ENCODE data around the gene PCDHGA5. TPM values are rescaled to one million over a fixed set of nuclear protein-coding genes. Genes with fewer than 3 reads are reported as not detected.
"Not testable (repeated sequence)": the region's sequence is repeated elsewhere in the genome, so short reads cannot be mapped to it uniquely, and the experiment has no call there.

The PCDHGA5 gene
- total RNA-seq, 1 donor from 2014 or later: 8.6 TPM

- Histone ChIP-seq H3K4me3 (no peak overlapping the region), H3K9me3 (peaks cover 17% of the 10 kb centered on the region), H3K27me3 (no peaks in the 10 kb centered on the region), H3K36me3 (no peaks in the 10 kb centered on the region), H3K27ac (no peak overlapping the region), H3K4me1 (no peaks in the 10 kb centered on the region)
- no peak for TF ChIP-seq POLR2A (IDR thresholded peaks at IDR 0.05)
- no peak for TF ChIP-seq POLR2AphosphoS5 (IDR thresholded peaks at IDR 0.05; ENCODE audit: insufficient read depth in 1 of 2, low read depth in 1 of 2)
- TF ChIP-seq CTCF (IDR thresholded peaks at IDR 0.05): no peak
- intact Hi-C loops (cut with DNase I): no loop called here
- DNase-seq (ENCODE audit: extremely low spot score in 2 of 2): no peak
Measured at GRCh38 chr5:141345327-141345726, 18.6 kb upstream of the PCDHGA5 start.

- H3K27me3 ChIP-seq; intact Hi-C loops (cut with DNase I): not testable (repeated sequence)
- peaks cover 22% of the 10 kb centered on the region for H3K9me3 ChIP-seq
Measured at GRCh38 chr5:141346017-141346416, 17.9 kb upstream of the PCDHGA5 start.

GRCh38 chr5:141349917-141350619 is 13.9 kb upstream of the PCDHGA5 start, which contains the start of gene PCDHGB1:
TSS of gene PCDHGB1 (plus strand) at chr5:141350099. CDS start at chr5:141350261, 162 bp downstream.
- TF ChIP-seq CTCF (IDR thresholded peaks at IDR 0.05) (no peak), POLR2A (IDR thresholded peaks at IDR 0.05) (no peak), POLR2AphosphoS5 (IDR thresholded peaks at IDR 0.05; ENCODE audit: insufficient read depth in 1 of 2, low read depth in 1 of 2) (no peak)
- Histone ChIP-seq H3K4me1 (no peaks in the 10 kb centered on the region), H3K4me3 (no peak within 1 kb of the TSS), H3K27me3 (no peaks in the 10 kb centered on the region), H3K27ac (no peak within 1 kb of the TSS), H3K36me3 (no peaks in the 10 kb centered on the region), H3K9me3 (peaks cover 21% of the 10 kb centered on the region)
- intact Hi-C loops (cut with DNase I): no loop called here
- no peak for DNase-seq (ENCODE audit: extremely low spot score in 2 of 2)

More at GRCh38 chr5:141346017-141346416, 17.9 kb upstream of the PCDHGA5 start:
- not testable (repeated sequence) for H3K4me1 ChIP-seq; H3K4me3 ChIP-seq; H3K27ac ChIP-seq; DNase-seq (ENCODE audit: extremely low spot score in 2 of 2); H3K36me3 ChIP-seq

- Histone ChIP-seq H3K9me3 (peaks cover 30% of the 10 kb centered on the region), H3K27ac (no peak overlapping the region), H3K27me3 (no peaks in the 10 kb centered on the region), H3K36me3 (no peaks in the 10 kb centered on the region), H3K4me1 (no peaks in the 10 kb centered on the region), H3K4me3 (no peak overlapping the region)
- no peak for DNase-seq (ENCODE audit: extremely low spot score in 2 of 2)
- intact Hi-C loops (cut with DNase I): no loop called here
- TF ChIP-seq CTCF (IDR thresholded peaks at IDR 0.05) (no peak), POLR2A (IDR thresholded peaks at IDR 0.05) (no peak), POLR2AphosphoS5 (IDR thresholded peaks at IDR 0.05; ENCODE audit: insufficient read depth in 1 of 2, low read depth in 1 of 2) (no peak)
Measured at GRCh38 chr5:141351591-141351990, 12.4 kb upstream of the PCDHGA5 start.

GRCh38 chr5:141354900-141355469 is 9.0 kb upstream of the PCDHGA5 start, which contains the start of gene PCDHGA4:
TSS of gene PCDHGA4 (plus strand) at chr5:141355021. CDS start at chr5:141355108, 87 bp downstream.
- intact Hi-C loops (cut with DNase I): no loop called here
- H3K27me3 ChIP-seq: no peaks in the 10 kb centered on the region
- H3K4me3 ChIP-seq: peak within 1 kb of the TSS; percentile 24 to 37

More at GRCh38 chr5:141354900-141355469, 9.0 kb upstream of the PCDHGA5 start, which contains the start of gene PCDHGA4:
- H3K9me3 ChIP-seq: peaks cover 48% of the 10 kb centered on the region
- TF ChIP-seq POLR2A (IDR thresholded peaks at IDR 0.05): no peak
- no peak for TF ChIP-seq CTCF (IDR thresholded peaks at IDR 0.05)
- no peak for TF ChIP-seq POLR2AphosphoS5 (IDR thresholded peaks at IDR 0.05; ENCODE audit: insufficient read depth in 1 of 2, low read depth in 1 of 2)
- no peaks in the 10 kb centered on the region for H3K36me3 ChIP-seq
- no peaks in the 10 kb centered on the region for H3K4me1 ChIP-seq
- no peak within 1 kb of the TSS for H3K27ac ChIP-seq
- no peak for DNase-seq (ENCODE audit: extremely low spot score in 2 of 2)

Measured in vagina (tissue), 2 donors.